ENCODE results near the gene IFNL4.
"Not testable (repeated sequence)": the region's sequence is repeated elsewhere in the genome, so short reads cannot be mapped to it uniquely, and the experiment has no call there.

The IFNL4 gene

DNA sequence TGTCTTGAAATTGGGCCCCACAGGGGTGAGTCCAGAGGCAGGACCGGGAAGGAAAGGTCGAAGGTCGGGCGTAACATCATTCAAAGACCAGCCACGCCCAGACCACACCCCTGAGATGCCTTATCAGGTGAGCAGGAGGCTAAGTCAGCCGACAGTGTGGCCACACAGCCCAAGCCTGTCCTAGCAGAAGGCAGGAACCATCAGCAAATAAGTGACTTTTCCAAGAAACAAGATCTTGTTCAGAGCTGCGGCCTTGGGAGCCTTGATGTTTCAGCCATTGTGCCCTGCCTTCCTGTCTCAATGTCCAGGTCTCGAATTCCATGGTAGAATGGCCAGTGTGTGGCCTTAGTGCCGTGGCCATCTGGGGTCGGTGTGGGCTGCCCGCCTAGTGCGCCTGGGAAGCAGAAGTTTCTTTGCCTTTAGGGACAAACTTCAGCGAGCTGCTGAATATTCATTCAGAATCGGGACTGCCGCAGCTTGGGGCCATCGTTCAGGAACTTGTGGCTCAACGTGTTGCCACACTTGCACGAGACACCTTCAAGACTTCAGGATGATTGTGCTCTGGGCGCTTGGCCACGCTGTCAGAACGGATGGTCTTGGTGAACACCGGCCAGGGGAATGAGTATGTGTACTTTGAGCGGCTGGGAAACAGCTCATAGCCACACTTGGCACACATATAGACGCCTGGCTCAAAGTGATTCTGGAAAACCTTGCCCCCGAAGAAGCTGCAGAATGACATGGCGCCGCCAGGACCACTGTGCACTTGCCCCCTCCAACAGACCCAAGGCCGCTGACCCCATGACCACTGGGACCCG, 6.1 kb upstream of the IFNL4 start:
- DNase-seq: no peak

DNA sequence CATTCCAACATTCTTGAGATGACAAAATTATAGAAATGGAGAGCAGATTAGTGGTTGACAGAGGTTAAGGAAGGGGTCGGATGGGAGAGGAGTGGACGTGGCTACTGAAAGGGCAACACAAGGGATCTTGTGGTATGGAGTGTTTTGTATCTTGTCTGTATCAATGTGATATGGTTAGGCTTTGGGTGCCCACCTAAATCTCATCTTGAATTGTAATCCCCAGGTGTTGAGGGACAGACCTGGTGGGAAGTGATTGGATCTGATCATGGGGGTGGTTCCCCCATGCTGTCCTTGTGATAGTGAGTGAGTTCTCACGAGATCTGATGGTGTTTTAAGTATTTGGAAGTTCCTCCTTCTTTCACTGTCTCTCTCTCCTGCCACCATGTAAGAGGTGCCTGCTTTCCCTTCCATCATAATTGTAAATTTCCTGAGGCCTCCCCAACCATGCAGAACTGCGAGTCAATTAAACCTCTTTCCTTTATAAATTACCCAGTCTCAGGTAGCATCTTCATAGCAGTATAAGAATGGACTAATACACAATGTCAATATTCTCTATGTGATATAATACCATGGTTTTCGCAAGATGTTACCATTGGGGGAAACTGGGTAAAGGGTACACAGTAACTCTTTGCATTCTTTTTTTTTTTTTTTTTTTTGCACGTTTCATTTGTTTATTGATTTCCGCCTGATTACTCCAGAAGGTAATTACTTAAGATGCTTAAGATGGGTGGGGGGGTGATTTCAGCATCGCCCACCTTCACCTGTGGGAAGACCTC, 4.9 kb upstream of the IFNL4 start:
- no peak for DNase-seq

DNA sequence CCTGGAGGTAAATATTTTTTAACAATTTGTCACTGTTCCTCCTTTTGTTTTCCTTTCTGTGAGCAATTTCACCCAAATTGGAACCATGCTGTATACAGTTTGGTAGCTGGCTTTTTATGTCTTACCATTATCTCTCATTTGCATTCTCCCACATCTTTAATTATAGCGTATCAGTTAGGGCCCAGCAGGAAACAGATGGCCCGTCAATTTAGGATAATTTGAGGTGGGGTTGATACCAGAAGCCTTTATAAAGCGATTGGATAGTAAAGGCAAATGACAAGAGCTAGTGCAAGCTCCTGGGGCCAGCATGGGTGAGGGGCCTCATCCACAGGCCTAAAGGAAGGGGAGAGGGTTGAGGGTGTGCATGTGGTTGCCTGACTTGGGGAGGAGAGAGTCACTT, 3.8 kb upstream of the IFNL4 start:
- DNase-seq: no peak

- no peak for DNase-seq
Observed at GRCh38 chr19:39251846-39252245, 3.2 kb upstream of the IFNL4 start.

DNA sequence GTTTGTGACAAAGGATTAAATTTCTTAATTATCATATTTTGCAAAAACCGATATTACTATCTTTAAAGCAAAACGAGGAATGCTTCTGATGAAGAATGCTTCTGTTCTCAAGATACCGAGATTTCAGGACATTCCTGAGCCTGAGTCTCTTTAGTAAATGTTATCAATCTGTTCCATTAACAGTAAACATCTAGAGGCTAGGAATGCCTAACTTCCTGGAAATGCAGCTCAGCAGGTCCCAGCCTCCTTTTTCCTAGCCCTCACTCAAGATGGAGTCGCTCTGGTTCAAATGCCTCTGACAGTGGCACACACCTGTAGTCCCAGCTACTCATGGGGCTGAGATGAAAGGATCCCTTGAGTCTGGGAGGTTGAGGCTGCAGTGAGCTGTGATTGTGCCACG, 2.4 kb upstream of the IFNL4 start:
- DNase-seq: no peak

- DNase-seq: peak in 2 of 3 donors; percentile 30 to 42
Observed at GRCh38 chr19:39247701-39248664, 673 bp downstream of the IFNL4 start.

DNA sequence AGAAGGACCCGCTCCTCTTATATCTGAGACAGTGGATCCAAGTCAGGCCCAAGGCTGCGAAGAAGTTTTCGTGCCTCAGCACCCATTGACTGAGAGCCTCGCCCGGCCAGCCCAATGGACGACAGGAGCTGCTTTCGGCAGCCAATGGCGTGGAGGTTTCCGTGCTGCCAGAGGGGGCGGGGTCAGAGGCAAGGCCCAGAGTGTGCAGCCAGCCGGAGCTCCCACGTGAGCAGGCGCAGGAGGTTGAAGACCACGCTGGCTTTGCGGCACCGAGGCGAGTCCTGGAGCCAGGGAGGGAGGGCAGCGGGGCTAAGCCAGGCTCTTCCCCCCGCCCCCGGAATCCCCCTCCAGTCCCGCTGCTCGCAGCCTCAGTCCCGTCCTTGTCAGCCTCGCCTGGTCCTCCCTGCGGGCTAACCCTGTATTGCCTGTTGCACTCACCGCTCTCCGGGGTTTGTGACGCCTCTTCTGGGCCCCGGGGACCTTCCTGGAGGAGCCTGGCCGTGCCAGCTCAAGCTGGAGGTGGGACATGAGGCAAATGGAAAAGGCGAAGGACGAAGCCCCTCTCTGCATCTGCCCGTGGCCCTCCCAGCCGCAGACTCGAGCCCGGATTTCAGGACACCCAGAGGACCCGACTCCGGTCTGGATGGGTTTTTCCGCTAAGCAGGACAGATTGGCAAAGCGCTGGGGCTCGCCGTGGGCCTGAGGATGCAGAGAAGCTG, 1.5 kb downstream of the IFNL4 start:
- DNase-seq: peak in 1 of 3 donors; percentile 11

GRCh38 chr19:39245166-39245565, 3.5 kb downstream of the IFNL4 start:
- DNase-seq: not testable (repeated sequence)

DNA sequence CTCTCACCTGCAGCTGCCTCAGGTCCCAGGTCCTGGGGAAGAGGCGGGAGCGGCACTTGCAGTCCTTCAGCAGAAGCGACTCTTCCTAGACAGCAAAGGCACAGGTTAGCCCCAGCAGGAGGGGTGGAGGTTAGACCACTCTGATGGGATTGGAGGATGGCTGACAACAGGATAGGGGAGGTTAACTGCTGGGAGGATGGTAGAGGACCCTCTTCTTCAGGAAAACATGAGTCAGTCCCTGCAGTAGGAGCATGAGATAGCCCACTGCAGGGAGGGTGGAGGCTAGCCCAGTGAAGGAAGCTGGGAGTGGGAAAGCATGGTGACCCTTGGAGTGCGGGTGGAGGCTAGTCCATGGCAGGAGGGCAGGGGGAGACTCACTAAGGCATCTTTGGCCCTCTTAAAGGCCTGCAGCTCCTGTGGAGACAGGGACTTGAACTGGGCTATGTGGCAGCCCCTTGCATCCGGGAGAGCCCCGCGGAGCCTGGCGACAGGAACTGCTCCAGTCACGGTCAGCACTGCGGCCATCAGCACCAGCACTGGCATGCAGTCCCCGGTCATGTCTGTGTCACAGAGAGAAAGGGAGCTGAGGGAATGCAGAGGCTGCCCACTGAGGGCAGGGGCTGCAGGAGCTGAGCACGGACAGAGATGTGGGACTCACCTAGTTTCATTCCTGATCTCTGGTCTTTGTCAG, 4.1 kb downstream of the IFNL4 start, which contains the start of gene IFNL3:
TSS of gene IFNL3 (minus strand) at position 597 of the 691 bp plus-strand sequence. CDS start at position 558, 39 bp downstream.
- DNase-seq: not testable (repeated sequence)

DNA sequence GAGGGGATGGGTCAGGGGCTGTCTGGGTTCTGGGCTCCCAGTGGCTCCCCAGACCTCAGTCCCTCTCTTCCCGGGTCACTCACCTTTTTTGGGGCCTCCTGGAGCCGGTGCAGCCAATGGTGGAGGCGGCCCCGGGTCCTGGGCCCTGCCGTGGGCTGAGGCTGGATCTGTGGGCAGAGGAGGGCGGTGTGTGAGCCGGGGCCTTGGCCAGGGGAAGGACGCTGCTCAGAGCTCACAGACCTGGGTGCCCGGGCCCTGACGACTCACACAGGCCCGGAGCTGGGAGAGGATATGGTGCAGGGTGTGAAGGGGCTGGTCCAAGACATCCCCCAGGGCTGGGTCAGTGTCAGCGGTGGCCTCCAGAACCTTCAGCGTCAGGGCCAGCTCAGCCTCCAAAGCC, 4.9 kb downstream of the IFNL4 start:
- DNase-seq: not testable (repeated sequence)

DNA sequence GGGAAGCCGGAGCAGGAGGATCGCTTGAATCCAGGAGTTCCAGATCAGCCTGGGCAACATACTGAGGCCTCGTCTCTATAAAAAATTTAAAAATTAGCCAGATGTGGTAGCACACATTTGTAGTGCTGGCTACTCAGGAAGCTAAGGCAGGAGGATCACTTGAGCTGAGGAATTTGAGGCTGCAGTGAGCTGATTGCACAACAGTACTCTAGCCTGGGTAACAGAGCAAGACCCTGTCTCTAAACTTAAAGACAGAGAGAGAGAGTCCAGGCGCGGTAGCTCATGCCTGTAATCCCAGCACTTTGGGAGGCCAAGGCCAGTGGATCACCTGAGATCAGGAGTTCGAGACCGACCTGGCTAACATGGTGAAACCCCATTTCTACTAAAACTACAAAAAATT, 8.2 kb downstream of the IFNL4 start:
- no peak for DNase-seq

DNA sequence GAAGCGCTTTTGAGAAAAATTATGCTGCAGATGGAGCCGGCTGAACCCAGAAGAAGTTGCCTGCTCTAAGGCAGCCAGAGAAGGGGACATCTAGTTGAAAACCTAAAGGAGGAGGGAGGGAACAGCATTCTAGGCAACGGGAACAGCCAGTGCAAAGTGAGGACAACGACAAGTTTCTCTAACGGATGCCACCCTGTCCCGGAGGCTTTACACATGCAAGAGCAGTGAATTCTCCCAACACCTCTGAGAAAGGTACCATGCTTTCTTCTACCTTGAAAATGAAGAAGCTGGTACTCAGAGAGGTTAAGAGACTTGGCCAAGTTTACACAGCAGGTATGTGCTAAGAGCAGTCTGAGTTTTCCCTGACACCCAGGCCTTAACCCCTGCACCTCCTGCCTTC, 9.7 kb downstream of the IFNL4 start:
- no peak for DNase-seq

DNA sequence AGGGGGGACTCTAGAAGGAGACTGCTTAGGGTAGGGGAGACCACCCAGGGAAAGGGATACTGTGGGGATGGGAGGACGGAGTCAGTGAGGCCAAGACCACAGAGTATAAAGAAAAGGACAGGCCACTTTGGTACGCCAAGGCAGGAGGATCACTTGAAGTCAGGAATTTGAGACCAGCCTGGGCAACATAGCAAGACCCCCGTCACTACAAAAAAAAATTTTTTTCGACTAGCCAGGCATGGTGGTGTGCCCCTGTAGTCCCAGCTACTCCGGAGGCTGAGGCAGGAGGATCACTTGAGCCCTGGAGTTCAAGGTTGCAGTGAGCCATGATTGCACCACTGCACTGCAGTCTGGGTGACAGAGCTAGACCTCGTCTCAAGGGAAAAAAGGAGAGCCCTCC, 10.4 kb downstream of the IFNL4 start:
- no peak for DNase-seq

DNA sequence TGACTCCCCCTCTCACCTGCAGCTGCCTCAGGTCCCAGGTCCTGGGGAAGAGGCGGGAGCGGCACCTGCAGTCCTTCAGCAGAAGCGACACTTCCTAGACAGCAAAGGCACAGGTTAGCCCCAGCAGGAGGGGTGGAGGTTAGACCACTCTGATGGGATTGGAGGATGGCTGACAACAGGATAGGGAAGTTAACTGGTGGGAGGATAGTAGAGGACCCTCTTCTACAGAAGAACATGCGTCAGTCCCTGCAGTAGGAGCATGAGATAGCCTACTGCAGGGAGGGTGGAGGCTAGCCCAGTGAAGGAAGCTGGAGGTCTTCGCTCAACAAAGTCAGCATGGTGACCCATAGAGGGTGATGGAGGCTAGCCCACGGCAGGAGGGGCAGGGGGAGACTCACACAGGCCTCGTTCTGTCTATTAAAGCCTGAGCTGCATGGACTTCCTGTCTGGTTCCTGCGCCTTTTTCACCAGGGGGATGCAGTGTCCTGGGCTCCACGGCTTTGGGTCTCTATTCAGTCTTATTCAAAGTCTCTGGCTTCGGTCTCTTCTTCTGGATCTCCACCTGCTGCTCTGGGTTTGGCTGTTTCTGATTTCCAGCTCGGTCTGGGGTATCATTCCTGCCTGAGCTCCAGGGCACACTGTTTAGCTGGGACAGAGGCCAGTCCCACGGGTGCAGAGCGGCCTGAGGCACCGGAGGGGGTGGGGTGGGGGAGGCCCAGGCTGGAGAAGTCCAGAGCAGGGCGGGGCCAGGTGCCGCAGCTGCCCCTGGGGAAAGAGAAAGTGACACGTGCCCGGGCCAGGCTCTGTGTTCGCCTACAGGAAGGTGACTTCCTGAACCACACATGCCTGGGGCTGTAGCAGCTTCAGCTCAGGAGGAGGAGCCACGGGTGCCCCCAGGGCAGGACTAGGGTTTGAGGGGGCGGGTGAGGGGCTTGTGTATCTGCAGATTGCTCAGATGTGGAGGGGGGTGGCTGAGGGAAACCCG, 11.2 kb downstream of the IFNL4 start:
- peak in 2 of 3 donors; percentile 23 to 35 for DNase-seq

DNA sequence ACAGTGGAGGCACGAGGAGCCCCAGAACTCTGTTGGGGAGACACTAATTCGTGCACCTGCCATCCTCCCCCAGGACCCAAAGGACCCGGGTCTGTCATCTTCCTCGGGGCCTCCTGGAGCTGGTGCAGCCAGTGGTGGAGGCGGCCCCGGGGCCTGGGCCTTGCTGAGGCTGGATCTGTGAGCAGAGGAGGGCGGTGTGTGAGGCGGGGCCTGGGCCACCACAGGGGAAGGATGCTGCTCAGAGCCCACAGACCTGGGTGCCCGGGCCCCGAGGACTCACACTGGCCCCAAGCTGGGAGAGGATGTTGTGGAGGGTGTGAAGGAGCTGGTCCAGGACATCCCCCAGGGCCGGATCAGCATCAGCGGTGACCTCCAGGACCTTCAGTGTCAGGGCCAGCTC, 12.1 kb downstream of the IFNL4 start:
- no peak for DNase-seq

GRCh38 chr19:39232708-39233107, 15.9 kb downstream of the IFNL4 start:
- no peak for DNase-seq

DNA sequence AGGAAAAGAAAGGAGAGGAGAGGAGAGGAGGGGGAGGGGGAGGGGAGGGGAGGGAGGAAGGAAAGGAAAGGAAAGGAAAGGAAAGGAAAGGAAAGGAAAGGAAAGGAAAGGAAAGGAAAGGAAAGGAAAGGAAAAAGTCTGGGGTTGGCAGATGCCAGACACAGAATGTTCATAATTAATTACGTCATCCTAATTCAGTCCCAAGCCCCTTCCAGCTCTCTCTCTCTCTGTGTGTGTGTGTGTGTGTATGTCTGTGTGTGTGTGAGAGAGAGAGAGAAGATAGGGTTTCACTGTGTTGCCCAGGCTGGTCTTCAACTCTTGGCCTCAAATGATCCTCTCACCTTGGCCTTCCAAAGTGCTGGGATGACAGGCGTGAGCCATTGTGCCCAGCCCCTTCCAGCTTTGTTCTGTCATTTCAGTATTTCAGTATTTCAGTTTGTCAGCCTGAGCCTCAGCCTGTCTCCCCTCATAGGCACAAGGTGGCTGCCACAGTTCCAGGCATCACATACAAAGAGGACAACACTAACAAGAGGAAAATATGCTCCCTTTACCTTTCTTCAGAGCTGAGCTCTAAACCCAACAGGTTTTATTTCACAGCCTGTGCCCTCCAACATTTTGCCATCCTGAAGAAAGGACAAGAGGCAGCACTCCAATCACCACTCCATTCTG, 18.4 kb downstream of the IFNL4 start:
- DNase-seq: no peak

DNA sequence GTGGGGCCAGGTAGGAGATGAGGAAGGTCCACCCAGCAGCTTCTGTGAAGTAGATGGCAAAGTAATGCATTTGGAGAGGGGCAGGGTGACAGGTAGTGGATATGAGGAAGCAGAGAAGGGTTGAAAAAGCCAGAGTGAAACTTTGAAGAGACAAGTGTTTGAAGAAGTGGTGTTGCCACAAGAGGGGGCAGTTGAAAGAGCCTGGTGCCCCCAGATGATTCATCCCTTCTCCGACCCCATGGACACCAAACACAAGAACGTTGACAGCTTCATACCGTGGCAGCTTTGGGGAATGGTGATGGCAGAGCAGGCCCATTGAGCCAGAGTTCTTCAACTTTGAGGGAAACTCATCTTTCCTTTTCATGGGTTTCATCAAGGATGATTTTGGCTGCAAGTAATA, 23.7 kb downstream of the IFNL4 start:
- DNase-seq: no peak

DNA sequence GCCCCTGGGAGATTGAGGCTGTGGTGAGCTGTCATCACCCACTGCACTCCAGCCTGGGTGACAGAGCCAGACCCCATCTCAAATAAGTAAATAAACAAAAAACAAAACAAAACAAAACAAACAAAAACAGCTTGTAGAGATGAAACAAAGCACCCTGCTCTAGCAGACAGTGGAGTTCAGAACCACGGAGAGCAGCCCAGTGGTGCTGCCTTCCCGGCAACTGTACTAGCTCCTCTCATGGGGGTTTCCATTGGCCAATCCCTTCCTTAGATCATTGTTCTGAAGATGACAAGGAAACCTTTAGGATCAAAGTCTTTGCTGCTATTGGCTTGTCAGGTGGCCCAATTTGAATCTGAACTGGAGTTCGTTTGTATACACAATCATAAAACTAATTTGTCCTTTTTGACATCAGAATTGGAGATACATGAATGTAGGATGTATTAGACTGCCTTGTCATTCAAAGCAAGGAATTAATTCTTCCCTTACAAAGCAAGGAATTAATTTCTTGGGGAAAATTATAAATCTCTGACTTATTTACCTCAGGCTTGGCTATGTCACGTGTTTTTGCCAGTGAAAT, 24.9 kb downstream of the IFNL4 start:
- peak; percentile 55 to 72 (median 58) for DNase-seq

Measured in suppressor macrophage treated with lipopolysaccharide for 1 hour (primary cell).